B cell (primary cell): ENCODE results near the gene ZDHHC12. TPM values are rescaled to one million over a fixed set of nuclear protein-coding genes. Genes with fewer than 3 reads are reported as not detected.
A peak's percentile ranks its signal among the peaks of the same experiment; 100 is the strongest.

Experiments used
- ATAC-seq: fragments of 200-7000 bp; cut with Tn5 transposase; one replicate; pipeline ENCODE4 v1.10.0; 2021; ENCODE audit warnings: low read depth, mild to moderate bottlenecking, moderate number of reproducible peaks, moderate library complexity
- CTCF ChIA-PET: fragments of 350-600 bp; sonication (Branson Sonifier 250); formaldehyde crosslinking; loops from one replicate; lab custom pipeline; 2021; ENCODE audit warnings: antibody characterized with exemption, inconsistent platforms; lab: Charles Lee
- POLR2A ChIA-PET: fragments of 350-600 bp; sonication (Branson Sonifier 250); formaldehyde crosslinking; loops from one replicate; lab custom pipeline; 2021; ENCODE audit warnings: antibody characterized with exemption; lab: Charles Lee
- DNase-seq: peaks from one replicate; pipeline ENCODE4 v3.0.0; 2013
- H2AFZ ChIP-seq: 2 replicates; pipeline ENCODE4 v1.6.1; 2012; ENCODE audit warnings: mild to moderate bottlenecking, low read depth, low read length; ENCODE audit not compliant: insufficient read depth, poor library complexity, severe bottlenecking
- H3K27ac ChIP-seq, 2 donors: 1 replicate in 1 of 2; 2 replicates in 1 of 2; pipeline ENCODE4 v1.5.1; 2012 to 2013; ENCODE audit warnings: low read length in 2 of 2, mild to moderate bottlenecking in 2 of 2, moderate library complexity in 1 of 2
- H3K27me3 ChIP-seq, 4 experiments: fragments of 200-600 bp in 1 of 4; sonication (generic) in 1 of 4; replicated peaks in 1 of 4; 1 replicate in 2 of 4; 2 replicates in 2 of 4; pipeline versions ENCODE4 v1.6.1 to v1.7.0; 2013 to 2016; ENCODE audit warnings: low read length in 3 of 4, mild to moderate bottlenecking in 2 of 4, mixed read lengths in 1 of 4, moderate library complexity in 1 of 4; ENCODE audit not compliant: insufficient read depth in 4 of 4, control insufficient read depth in 3 of 4; ENCODE audit errors: control extremely low read depth in 1 of 4
- H3K36me3 ChIP-seq, 2 experiments: replicated peaks in 1 of 2; 1 replicate in 1 of 2; 2 replicates in 1 of 2; pipeline versions ENCODE4 v1.6.1 to v1.7.1; 2013; ENCODE audit warnings: low read length in 1 of 2; ENCODE audit not compliant: insufficient read depth in 2 of 2, control insufficient read depth in 1 of 2; ENCODE audit errors: control extremely low read depth in 1 of 2, extremely low read depth in 1 of 2
- H3K4me1 ChIP-seq, 2 donors: fragments of 200-600 bp in 1 of 2; sonication (generic) in 1 of 2; 1 replicate in 1 of 2; 2 replicates in 1 of 2; pipeline versions ENCODE4 v1.5.1 to v1.6.1; 2013 to 2017; ENCODE audit warnings: low read length in 2 of 2; ENCODE audit not compliant: control insufficient read depth in 2 of 2, insufficient read depth in 2 of 2
- H3K4me2 ChIP-seq: replicated peaks from 2 replicates; pipeline ENCODE3; 2012; ENCODE audit warnings: mild to moderate bottlenecking, low read depth, low read length; ENCODE audit not compliant: poor library complexity, severe bottlenecking
- H3K4me3 ChIP-seq, 5 experiments: fragments of 200-600 bp in 1 of 5; sonication (generic) in 1 of 5; 1 replicate in 3 of 5; 2 replicates in 2 of 5; pipeline versions ENCODE4 v1.5.1 to v1.7.0; 2011 to 2016; ENCODE audit warnings: low read length in 4 of 5, mild to moderate bottlenecking in 4 of 5, low read depth in 2 of 5, control low read depth in 1 of 5, moderate library complexity in 1 of 5; ENCODE audit not compliant: insufficient read depth in 1 of 5; ENCODE audit errors: control extremely low read depth in 1 of 5, extremely low read depth in 1 of 5
- H3K79me2 ChIP-seq: fragments of 200-600 bp; sonication (generic); one replicate; pipeline ENCODE4 v1.6.0; 2016; ENCODE audit warnings: low read length; ENCODE audit not compliant: control insufficient read depth, insufficient read depth
- H3K9ac ChIP-seq: fragments of 200-600 bp; sonication (generic); 2 replicates; pipeline ENCODE4 v1.6.1; 2017; ENCODE audit warnings: mild to moderate bottlenecking, low read length, moderate library complexity
- H3K9me3 ChIP-seq, 3 donors: one replicate each; pipeline versions ENCODE4 v1.6.1 to v1.7.1; 2013; ENCODE audit warnings: low read length in 2 of 3; ENCODE audit not compliant: control insufficient read depth in 2 of 3, insufficient read depth in 1 of 3; ENCODE audit errors: control extremely low read depth in 1 of 3
- H4K20me1 ChIP-seq: 2 replicates; pipeline ENCODE4 v1.6.0; 2012; ENCODE audit warnings: mild to moderate bottlenecking, low read length; ENCODE audit not compliant: insufficient read depth, control insufficient read depth, poor library complexity, severe bottlenecking
- H3K27ac Mint-ChIP-seq: one replicate; pipeline ENCODE4 v1.8.0; 2021; ENCODE audit warnings: mixed read lengths
- H3K27me3 Mint-ChIP-seq: one replicate; pipeline ENCODE4 v1.8.0; 2021; ENCODE audit warnings: mixed read lengths
- H3K4me1 Mint-ChIP-seq: one replicate; pipeline ENCODE4 v1.8.0; 2021; ENCODE audit warnings: mixed read lengths
- H3K4me3 Mint-ChIP-seq: one replicate; pipeline ENCODE4 v1.8.0; 2021; ENCODE audit warnings: mixed read lengths
- H3K9me3 Mint-ChIP-seq: one replicate; pipeline ENCODE4 v1.8.0; 2022; ENCODE audit warnings: mixed read lengths; ENCODE audit not compliant: insufficient read depth
- CTCF ChIP-seq: fragments of 200-600 bp; IDR thresholded peaks from one replicate; pipeline ENCODE4 v1.8.0; 2022; ENCODE audit warnings: antibody characterized with exemption, mild to moderate bottlenecking
- EZH2 ChIP-seq: IDR thresholded peaks from 2 replicates; pipeline ENCODE4 v1.6.1; 2012; ENCODE audit warnings: borderline replicate concordance, low read depth, mild to moderate bottlenecking, moderate library complexity, low read length; ENCODE audit not compliant: insufficient read depth, poor library complexity, severe bottlenecking
- WGBS: methylation state at CpG from one replicate; pipeline ENCODE4 v1.1.5; 2013; ENCODE audit warnings: missing lambda C conversion rate; ENCODE audit not compliant: insufficient coverage; 5-methylcytosine and 5-hydroxymethylcytosine counted together
- intact Hi-C: fragments of 100-400 bp; cut with micrococcal nuclease; formaldehyde crosslinking; loops from one replicate; pipeline ENCODE4 v1.10.0; 2022
- polyA plus RNA-seq: library from polyadenylated mRNA; depleted of rRNA; stranded (reverse); fragments of >200 nt; gene quantifications from 2 replicates; pipeline ENCODE4 v1.2.3, GENCODE V29; 2012
- total RNA-seq, 2 donors: library from RNA; stranded (reverse); fragments of 120-200 nt in 1 of 2; gene quantifications; 1 replicate in 1 of 2; 2 replicates in 1 of 2; pipeline versions ENCODE4 v1.2.3 to v1.2.4, GENCODE V29; 2013 to 2022

Gene ZDHHC12
- total and polyA plus RNA-seq, 2 donors (not counting 1 experiment from before 2014, with no cell fraction given) = 28.5 to 47.0 TPM

- Mint-ChIP-seq H3K27me3 (no peaks in the 10 kb centered on the region), H3K4me3 (peak within 1 kb of the TSS; percentile 97), H3K9me3 (no peaks in the 10 kb centered on the region), H3K27ac (peak within 1 kb of the TSS; percentile 96), H3K4me1 (peaks cover 25% of the 10 kb centered on the region)
- Histone ChIP-seq H3K4me3 (peak within 1 kb of the TSS; percentile 69 to 96 (median 77)), H3K36me3 (peaks cover 0 to 7% of the 10 kb centered on the region in 2 experiments), H3K4me2 (peak within 1 kb of the TSS; percentile 77), H3K27ac (peak within 1 kb of the TSS; percentile 86 to 93), H2AFZ (peak within 1 kb of the TSS; percentile 92), H3K9ac (peak within 1 kb of the TSS; percentile 89), H4K20me1 (no peaks in the 10 kb centered on the region), H3K27me3 (no peaks in the 10 kb centered on the region), H3K4me1 (peaks cover 9 to 19% of the 10 kb centered on the region in 2 donors), H3K79me2 (peaks cover 38% of the 10 kb centered on the region), H3K9me3 (peaks cover 0 to 10% (median 5%) of the 10 kb centered on the region in 3 donors)
- intact Hi-C loops = loop anchor here (1.0 to 5.0 kb wide), 7 partner anchors 15 to 316 kb away; partner anchors contain the start of genes DYNC2I2, ENDOG, LRRC8A and ODF2
- ATAC-seq = peak; percentile 93
- no peak for TF ChIP-seq EZH2
- TF ChIP-seq CTCF = no peak
- CTCF ChIA-PET = interaction anchor here (0.5 to 2.1 kb wide), 2 partner anchors 13 to 46 kb away, joined by 3 to 5 read pairs; partner anchors contain the start of gene ENDOG
- POLR2A ChIA-PET = interaction anchor here (0.6 to 1.7 kb wide), 8 partner anchors 11 to 547 kb away, joined by 3 to 4 read pairs (median 3); partner anchors contain the start of gene ENDOG
- DNase-seq = peak; percentile 95
- 2% methylated on average over 72 of the region's 72 CpGs for WGBS
Observed at GRCh38 chr9:128771745-128772519, 48.0 kb upstream of the ZDHHC12 start, which contains the start of gene ZER1. Gene ZER1 (minus strand): TSS chr9:128771927. CDS start chr9:128755565, 16,362 bp downstream.
